Activated CD8-positive, alpha-beta memory T cell treated with anti-CD3 and anti-CD28 coated beads, Interleukin-2, amount 50 U/mL, for 4 hours (primary cell): ENCODE data around the gene SLC15A2.

Experiments used
- DNase-seq: peaks from one replicate; pipeline ENCODE4 v3.0.0-alpha.2; 2020

The SLC15A2 gene

GRCh38 chr3:121988146-121988545 is 93.9 kb downstream of the SLC15A2 start:
- DNase-seq: no peak

GRCh38 chr3:121989943-121990342 is 95.7 kb downstream of the SLC15A2 start:
- DNase-seq: no peak

GRCh38 chr3:121992601-121993560 is 98.7 kb downstream of the SLC15A2 start:
- no peak for DNase-seq
